Measurements from ENCODE around the gene ESD.

DNA sequence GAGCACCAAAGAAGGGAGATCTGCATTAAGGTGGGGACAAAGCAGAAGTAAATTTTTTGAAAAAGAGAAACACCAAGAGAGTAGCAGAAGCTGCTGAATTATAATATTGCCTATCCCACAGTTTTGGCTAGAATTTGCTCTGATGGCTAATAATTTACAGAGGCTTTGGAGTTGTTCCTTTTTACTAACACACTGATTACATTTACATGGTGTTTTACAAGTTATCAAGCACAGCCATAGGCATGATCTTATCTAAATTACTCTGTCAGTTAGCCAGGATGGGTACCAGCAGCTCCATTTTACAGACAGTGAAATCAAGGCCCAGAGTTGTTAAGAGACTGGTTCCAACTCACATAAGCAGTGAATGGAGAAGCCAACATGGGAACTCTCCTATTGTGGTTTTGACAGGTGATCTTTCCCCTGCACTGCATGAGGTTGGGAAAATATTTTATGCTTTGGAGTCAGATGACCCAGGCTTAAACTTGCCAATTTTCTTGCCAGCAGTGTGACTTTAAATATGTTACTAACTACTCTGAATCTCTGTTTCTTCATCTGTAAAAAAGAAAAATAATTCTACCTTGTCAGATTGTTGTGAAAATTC is 33.5 kb upstream of the ESD start:
- TF ChIP-seq EZH2 (IDR thresholded peaks at IDR 0.05; ENCODE audit: borderline replicate concordance, low read depth, low read length, severe bottlenecking) (no peak), POLR2A (IDR thresholded peaks at IDR 0.05; ENCODE audit: low read depth, low read length) (no peak), GATA2 (IDR thresholded peaks at IDR 0.05; ENCODE audit: insufficient read depth, insufficient read length, low read depth, low read length) (no peak)
- TF ChIP-seq, protein P1, sequence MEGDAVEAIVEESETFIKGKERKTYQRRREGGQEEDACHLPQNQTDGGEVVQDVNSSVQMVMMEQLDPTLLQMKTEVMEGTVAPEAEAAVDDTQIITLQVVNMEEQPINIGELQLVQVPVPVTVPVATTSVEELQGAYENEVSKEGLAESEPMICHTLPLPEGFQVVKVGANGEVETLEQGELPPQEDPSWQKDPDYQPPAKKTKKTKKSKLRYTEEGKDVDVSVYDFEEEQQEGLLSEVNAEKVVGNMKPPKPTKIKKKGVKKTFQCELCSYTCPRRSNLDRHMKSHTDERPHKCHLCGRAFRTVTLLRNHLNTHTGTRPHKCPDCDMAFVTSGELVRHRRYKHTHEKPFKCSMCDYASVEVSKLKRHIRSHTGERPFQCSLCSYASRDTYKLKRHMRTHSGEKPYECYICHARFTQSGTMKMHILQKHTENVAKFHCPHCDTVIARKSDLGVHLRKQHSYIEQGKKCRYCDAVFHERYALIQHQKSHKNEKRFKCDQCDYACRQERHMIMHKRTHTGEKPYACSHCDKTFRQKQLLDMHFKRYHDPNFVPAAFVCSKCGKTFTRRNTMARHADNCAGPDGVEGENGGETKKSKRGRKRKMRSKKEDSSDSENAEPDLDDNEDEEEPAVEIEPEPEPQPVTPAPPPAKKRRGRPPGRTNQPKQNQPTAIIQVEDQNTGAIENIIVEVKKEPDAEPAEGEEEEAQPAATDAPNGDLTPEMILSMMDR (IDR thresholded peaks at IDR 0.05; ENCODE audit: extremely low read depth in 1 of 2, insufficient read depth in 1 of 2, low read depth in 1 of 2, low read length in 2 of 2): no peak
- TF ChIP-seq, protein P2, sequence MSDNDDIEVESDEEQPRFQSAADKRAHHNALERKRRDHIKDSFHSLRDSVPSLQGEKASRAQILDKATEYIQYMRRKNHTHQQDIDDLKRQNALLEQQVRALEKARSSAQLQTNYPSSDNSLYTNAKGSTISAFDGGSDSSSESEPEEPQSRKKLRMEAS (IDR thresholded peaks at IDR 0.05; ENCODE audit: insufficient read depth, insufficient read length): no peak

Data from endothelial cell of umbilical vein (primary cell).